ENCODE data around the gene NUP50. TPM values are rescaled to one million over a fixed set of nuclear protein-coding genes. Genes with fewer than 3 reads are reported as not detected.
A peak's percentile ranks its signal among the peaks of the same experiment; 100 is the strongest.

The NUP50 gene
- total and polyA plus RNA-seq, 2 donors (not counting 1 experiment from before 2014, with no cell fraction given) = 9.1 to 105 TPM

DNA sequence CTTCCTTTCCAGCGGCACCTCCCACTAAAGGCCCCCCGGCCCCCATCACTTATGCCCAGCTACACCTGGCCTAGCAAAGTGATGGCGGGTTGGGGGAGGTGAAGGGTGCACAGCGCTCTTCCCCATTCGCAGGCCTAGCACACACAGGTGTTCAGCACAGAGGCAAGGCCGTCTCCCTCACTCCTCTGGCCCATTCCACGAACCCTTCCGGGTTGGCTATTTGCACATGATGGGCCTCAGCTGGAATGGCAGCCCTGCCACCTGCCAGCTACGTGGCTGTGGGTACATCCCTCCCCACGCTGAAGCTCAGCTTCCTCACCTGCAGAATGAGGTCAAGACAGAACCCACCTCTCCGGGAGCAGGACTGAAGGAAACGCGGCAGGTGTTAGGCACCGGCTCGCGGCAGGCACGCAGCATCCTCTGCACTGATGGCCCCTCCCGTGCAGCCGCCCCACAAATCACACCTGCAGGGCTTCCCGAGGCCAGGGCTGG, 72.2 kb downstream of the NUP50 start:
- Histone ChIP-seq H2AFZ (ENCODE audit: insufficient read depth, low read depth, low read length, poor library complexity, severe bottlenecking) (peak overlapping the region; percentile 63), H3K79me2 (ENCODE audit: control insufficient read depth, insufficient read depth, low read length) (peaks cover 75% of the 10 kb centered on the region), H4K20me1 (ENCODE audit: control insufficient read depth, insufficient read depth, low read length, poor library complexity, severe bottlenecking) (peaks cover 34% of the 10 kb centered on the region), H3K27ac (ENCODE audit: low read length in 2 of 2) (peak overlapping the region; percentile 56 to 80), H3K27me3 (replicated peaks in 1 of 4; ENCODE audit: control extremely low read depth in 1 of 4, control insufficient read depth in 3 of 4, insufficient read depth in 4 of 4, low read length in 3 of 4) (no peaks in the 10 kb centered on the region), H3K9me3 (ENCODE audit: control extremely low read depth in 1 of 3, control insufficient read depth in 2 of 3, insufficient read depth in 1 of 3, low read length in 2 of 3) (no peaks in the 10 kb centered on the region), H3K4me3 (ENCODE audit: control extremely low read depth in 1 of 5, extremely low read depth in 1 of 5, insufficient read depth in 1 of 5, low read depth in 2 of 5, low read length in 4 of 5) (peak overlapping the region in 4 of 5 experiments; percentile 26 to 56 (median 40)), H3K36me3 (replicated peaks in 1 of 2; ENCODE audit: control extremely low read depth in 1 of 2, control insufficient read depth in 1 of 2, extremely low read depth in 1 of 2, insufficient read depth in 2 of 2, low read length in 1 of 2) (peaks cover 2 to 15% of the 10 kb centered on the region in 2 experiments), H3K9ac (ENCODE audit: low read length) (peak overlapping the region; percentile 55), H3K4me1 (ENCODE audit: control insufficient read depth in 2 of 2, insufficient read depth in 2 of 2, low read length in 2 of 2) (peaks cover 50 to 66% of the 10 kb centered on the region in 2 donors), H3K4me2 (replicated peaks; ENCODE audit: low read depth, low read length, poor library complexity, severe bottlenecking) (peak overlapping the region; percentile 81)
- TF ChIP-seq EZH2 (IDR thresholded peaks at IDR 0.05; ENCODE audit: borderline replicate concordance, insufficient read depth, low read depth, low read length, poor library complexity, severe bottlenecking) = no peak
- TF ChIP-seq, protein P1, sequence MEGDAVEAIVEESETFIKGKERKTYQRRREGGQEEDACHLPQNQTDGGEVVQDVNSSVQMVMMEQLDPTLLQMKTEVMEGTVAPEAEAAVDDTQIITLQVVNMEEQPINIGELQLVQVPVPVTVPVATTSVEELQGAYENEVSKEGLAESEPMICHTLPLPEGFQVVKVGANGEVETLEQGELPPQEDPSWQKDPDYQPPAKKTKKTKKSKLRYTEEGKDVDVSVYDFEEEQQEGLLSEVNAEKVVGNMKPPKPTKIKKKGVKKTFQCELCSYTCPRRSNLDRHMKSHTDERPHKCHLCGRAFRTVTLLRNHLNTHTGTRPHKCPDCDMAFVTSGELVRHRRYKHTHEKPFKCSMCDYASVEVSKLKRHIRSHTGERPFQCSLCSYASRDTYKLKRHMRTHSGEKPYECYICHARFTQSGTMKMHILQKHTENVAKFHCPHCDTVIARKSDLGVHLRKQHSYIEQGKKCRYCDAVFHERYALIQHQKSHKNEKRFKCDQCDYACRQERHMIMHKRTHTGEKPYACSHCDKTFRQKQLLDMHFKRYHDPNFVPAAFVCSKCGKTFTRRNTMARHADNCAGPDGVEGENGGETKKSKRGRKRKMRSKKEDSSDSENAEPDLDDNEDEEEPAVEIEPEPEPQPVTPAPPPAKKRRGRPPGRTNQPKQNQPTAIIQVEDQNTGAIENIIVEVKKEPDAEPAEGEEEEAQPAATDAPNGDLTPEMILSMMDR (IDR thresholded peaks at IDR 0.05) = no peak
- no peaks in the 10 kb centered on the region for H3K9me3 Mint-ChIP-seq (ENCODE audit: insufficient read depth)
- intact Hi-C loops (cut with micrococcal nuclease) = loop anchor here (1.0 kb wide), 2 partner anchors 27 to 73 kb away; partner anchors contain the start of gene NUP50
- H3K4me3 Mint-ChIP-seq = peak overlapping the region; percentile 85
- H3K27me3 Mint-ChIP-seq = no peaks in the 10 kb centered on the region
- ATAC-seq (ENCODE audit: low read depth) (peak; percentile 23), DNase-seq (no peak)
- peak overlapping the region; percentile 93 for H3K27ac Mint-ChIP-seq
- WGBS (ENCODE audit: insufficient coverage) = 25% methylated on average over 18 of the region's 20 CpGs
- CTCF ChIA-PET = interaction anchor here (0.6 to 2.6 kb wide), 5 partner anchors 17 to 1570 kb away, joined by 3 to 13 read pairs (median 6); no protein-coding TSS in a partner anchor
- POLR2A ChIA-PET = interaction anchor here (1.4 to 2.4 kb wide), 2 partner anchors 27 to 72 kb away, joined by 4 to 11 read pairs; partner anchors contain the start of gene NUP50
- H3K4me1 Mint-ChIP-seq = peaks cover 82% of the 10 kb centered on the region
